ENCODE measurements around the gene RABL3.

GRCh38 chr3:120681506-120682038 is 60.7 kb downstream of the RABL3 start:
- TF ChIP-seq CTCF (IDR thresholded peaks at IDR 0.05; ENCODE audit: low read depth, low read length) (no peak), EZH2phosphoT487 (IDR thresholded peaks at IDR 0.05; ENCODE audit: low read depth) (no peak)

All from OCI-LY3 (cell line).